Measurements from ENCODE around the gene RAB31. TPM values are rescaled to one million over a fixed set of nuclear protein-coding genes. Genes with fewer than 3 reads are reported as not detected.

RAB31 gene
- total and polyA plus RNA-seq, 10 donors = 12.3 to 112 (median 72.6) TPM

GRCh38 chr18:9757827-9758621 lies 49.9 kb downstream of the RAB31 start:
- intact Hi-C loops (cut with DNase I; ENCODE audit: low total_unique reads) = no loop called here
- no peak overlapping the region for H3K4me3 ChIP-seq
- H3K9me3 ChIP-seq = peaks cover 0 to 5% (median 0%) of the 10 kb centered on the region in 8 donors
- no peaks in the 10 kb centered on the region for H3K36me3 ChIP-seq
- TF ChIP-seq CTCF (IDR thresholded peaks at IDR 0.05 in 8 of 11, conservative IDR thresholded peaks at IDR 0.05 in 3 of 11) (no peak), POLR2A (IDR thresholded peaks at IDR 0.05) (no peak), POLR2AphosphoS5 (IDR thresholded peaks at IDR 0.05) (no peak)
- H3K27ac ChIP-seq = peak overlapping the region in 4 of 8 donors; percentile 2 to 39 (median 30)
- peaks cover 0 to 93% (median 30%) of the 10 kb centered on the region in 6 donors for H3K4me1 ChIP-seq
- WGBS, 5 donors = 81 to 89% (median 87%) methylated on average over 18 of the region's 18 CpGs
- DNase-seq = no peak
- no peaks in the 10 kb centered on the region for H3K27me3 ChIP-seq (replicated peaks in 1 of 7)

DNA sequence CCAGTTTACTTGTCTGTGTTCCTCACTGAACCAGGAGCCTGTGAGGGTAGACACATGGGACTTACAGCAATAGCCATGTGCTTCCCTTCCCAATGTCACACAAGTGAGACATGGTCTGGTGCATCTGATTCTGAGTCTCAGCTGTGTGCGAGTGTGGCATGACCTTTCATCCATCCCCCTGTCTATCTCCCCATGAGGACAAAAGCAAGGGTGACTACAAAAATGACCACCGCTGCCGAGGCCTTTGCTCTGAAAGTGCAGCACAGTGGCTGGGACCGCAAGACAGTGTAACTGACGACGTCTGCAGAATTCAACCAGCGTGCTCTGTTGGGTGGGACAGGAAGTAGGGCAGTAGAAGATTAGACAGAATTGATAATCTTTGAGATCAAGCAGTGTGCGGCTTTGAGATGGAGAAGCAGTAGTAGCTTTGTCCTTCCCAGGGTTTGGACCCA lies 50.5 kb downstream of the RAB31 start:
- 49 to 72% (median 61%) methylated on average over 8 of the region's 8 CpGs for WGBS, 5 donors
- peaks cover 0 to 94% (median 34%) of the 10 kb centered on the region in 6 donors for H3K4me1 ChIP-seq
- TF ChIP-seq CTCF (IDR thresholded peaks at IDR 0.05 in 8 of 11, conservative IDR thresholded peaks at IDR 0.05 in 3 of 11) (no peak), POLR2A (IDR thresholded peaks at IDR 0.05) (no peak), POLR2AphosphoS5 (IDR thresholded peaks at IDR 0.05) (no peak)
- intact Hi-C loops (cut with DNase I; ENCODE audit: low total_unique reads) = no loop called here
- no peak overlapping the region for H3K4me3 ChIP-seq
- no peak for DNase-seq
- no peaks in the 10 kb centered on the region for H3K36me3 ChIP-seq
- H3K27ac ChIP-seq = peak overlapping the region in 4 of 8 donors; percentile 2 to 39 (median 30)
- H3K27me3 ChIP-seq (replicated peaks in 1 of 7) = no peaks in the 10 kb centered on the region
- H3K9me3 ChIP-seq = peaks cover 0 to 7% (median 0%) of the 10 kb centered on the region in 8 donors

DNA sequence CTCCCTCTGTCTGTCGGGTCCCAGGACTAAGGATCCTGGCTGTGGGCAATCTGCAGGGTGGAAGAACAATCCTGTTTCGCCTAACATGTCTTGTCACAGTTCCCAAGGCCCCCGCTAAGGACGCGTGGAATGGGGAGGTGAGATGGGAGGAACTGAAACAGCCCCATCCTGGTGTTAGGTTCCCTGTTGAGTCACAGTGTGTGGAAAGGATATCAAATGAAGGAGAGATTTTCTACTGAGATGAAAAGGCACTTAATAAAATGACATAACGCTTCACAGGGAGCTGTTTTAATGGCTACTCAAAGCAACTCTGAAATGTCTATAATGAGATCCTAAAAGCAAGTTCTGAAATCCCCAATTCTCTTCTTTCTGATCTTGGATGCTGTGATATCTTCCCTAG lies 52.5 kb downstream of the RAB31 start:
- TF ChIP-seq POLR2A (IDR thresholded peaks at IDR 0.05) (no peak), CTCF (IDR thresholded peaks at IDR 0.05 in 8 of 11, conservative IDR thresholded peaks at IDR 0.05 in 3 of 11) (no peak), POLR2AphosphoS5 (IDR thresholded peaks at IDR 0.05) (no peak)
- Histone ChIP-seq H3K27ac (peak overlapping the region in 2 of 8 donors; percentile 69 to 74), H3K4me1 (peaks cover 0 to 94% (median 31%) of the 10 kb centered on the region in 6 donors), H3K4me3 (no peak overlapping the region), H3K9me3 (peaks cover 0 to 7% (median 0%) of the 10 kb centered on the region in 8 donors), H3K27me3 (replicated peaks in 1 of 7) (no peaks in the 10 kb centered on the region), H3K36me3 (no peaks in the 10 kb centered on the region)
- WGBS, 5 donors = 64 to 79% (median 70%) methylated on average over 6 of the region's 6 CpGs
- no peak for DNase-seq
- intact Hi-C loops (cut with DNase I; ENCODE audit: low total_unique reads) = no loop called here

- WGBS, 5 donors = 38 to 62% (median 43%) methylated on average over 5 of the region's 5 CpGs
- no peak for DNase-seq
- Histone ChIP-seq H3K4me3 (no peak overlapping the region), H3K9me3 (peaks cover 0 to 7% (median 0%) of the 10 kb centered on the region in 8 donors), H3K4me1 (peaks cover 0 to 89% (median 28%) of the 10 kb centered on the region in 6 donors), H3K27me3 (replicated peaks in 1 of 7) (no peaks in the 10 kb centered on the region), H3K36me3 (no peaks in the 10 kb centered on the region), H3K27ac (peak overlapping the region in 6 of 8 donors; percentile 29 to 74 (median 61))
- intact Hi-C loops (cut with DNase I; ENCODE audit: low total_unique reads) = no loop called here
- TF ChIP-seq POLR2A (IDR thresholded peaks at IDR 0.05) (no peak), POLR2AphosphoS5 (IDR thresholded peaks at IDR 0.05) (no peak), CTCF (IDR thresholded peaks at IDR 0.05 in 8 of 11, conservative IDR thresholded peaks at IDR 0.05 in 3 of 11) (no peak)
Observed at GRCh38 chr18:9762526-9762925, 54.4 kb downstream of the RAB31 start.
